Choroid plexus epithelial cell (primary cell): ENCODE measurements around the gene SRGAP3.

Experiments
- DNase-seq: peaks from one replicate; pipeline ENCODE4 v3.0.0-alpha.2; 2010; ENCODE audit warnings: low read depth
- H3K4me3 ChIP-seq: 2 replicates; pipeline ENCODE4 v1.5.1; 2011; ENCODE audit warnings: low read depth, mild to moderate bottlenecking, control low read depth, low read length, moderate library complexity
- TF ChIP-seq, protein P1 (sequence below): conservative IDR thresholded peaks from 2 replicates; pipeline ENCODE4 v1.5.1; 2011; ENCODE audit warnings: low read depth, mild to moderate bottlenecking, control low read depth, inconsistent platforms, low read length, moderate library complexity

The SRGAP3 gene

DNA sequence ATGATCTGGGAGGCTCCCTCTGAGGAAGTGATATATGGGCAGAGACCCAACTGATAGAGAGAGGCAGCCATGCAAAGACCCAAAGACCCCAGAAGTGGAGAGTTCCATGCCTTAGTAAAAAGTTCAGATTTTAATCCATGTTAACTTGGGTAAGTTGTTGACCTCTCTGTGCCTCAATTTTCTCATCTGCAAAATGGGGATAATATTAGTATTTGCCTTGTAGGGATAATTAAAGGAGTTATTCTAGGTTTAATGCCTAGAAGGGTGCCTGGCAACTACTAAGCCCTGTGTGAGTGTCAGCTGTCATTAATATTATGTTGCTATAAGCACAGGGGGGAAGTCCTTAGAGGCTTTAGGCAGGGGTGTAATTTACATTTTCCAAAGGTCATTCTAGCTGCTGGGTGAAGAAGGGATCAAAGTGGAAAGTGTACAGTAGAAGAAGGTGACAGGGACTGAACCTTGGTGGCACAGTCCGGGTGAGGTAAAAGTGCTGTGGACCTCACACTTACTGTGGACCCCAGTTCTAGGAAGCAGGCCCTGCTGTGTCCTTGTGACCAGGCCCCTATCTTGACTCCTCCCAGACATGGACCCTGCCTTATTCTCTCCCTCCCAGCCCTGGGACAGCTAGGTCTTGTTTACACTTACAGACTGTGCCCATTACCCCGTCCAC, 283.2 kb downstream of the SRGAP3 start:
- no peak for DNase-seq
- no peak overlapping the region for H3K4me3 ChIP-seq
- TF ChIP-seq, protein P1, sequence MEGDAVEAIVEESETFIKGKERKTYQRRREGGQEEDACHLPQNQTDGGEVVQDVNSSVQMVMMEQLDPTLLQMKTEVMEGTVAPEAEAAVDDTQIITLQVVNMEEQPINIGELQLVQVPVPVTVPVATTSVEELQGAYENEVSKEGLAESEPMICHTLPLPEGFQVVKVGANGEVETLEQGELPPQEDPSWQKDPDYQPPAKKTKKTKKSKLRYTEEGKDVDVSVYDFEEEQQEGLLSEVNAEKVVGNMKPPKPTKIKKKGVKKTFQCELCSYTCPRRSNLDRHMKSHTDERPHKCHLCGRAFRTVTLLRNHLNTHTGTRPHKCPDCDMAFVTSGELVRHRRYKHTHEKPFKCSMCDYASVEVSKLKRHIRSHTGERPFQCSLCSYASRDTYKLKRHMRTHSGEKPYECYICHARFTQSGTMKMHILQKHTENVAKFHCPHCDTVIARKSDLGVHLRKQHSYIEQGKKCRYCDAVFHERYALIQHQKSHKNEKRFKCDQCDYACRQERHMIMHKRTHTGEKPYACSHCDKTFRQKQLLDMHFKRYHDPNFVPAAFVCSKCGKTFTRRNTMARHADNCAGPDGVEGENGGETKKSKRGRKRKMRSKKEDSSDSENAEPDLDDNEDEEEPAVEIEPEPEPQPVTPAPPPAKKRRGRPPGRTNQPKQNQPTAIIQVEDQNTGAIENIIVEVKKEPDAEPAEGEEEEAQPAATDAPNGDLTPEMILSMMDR, result no peak

DNA sequence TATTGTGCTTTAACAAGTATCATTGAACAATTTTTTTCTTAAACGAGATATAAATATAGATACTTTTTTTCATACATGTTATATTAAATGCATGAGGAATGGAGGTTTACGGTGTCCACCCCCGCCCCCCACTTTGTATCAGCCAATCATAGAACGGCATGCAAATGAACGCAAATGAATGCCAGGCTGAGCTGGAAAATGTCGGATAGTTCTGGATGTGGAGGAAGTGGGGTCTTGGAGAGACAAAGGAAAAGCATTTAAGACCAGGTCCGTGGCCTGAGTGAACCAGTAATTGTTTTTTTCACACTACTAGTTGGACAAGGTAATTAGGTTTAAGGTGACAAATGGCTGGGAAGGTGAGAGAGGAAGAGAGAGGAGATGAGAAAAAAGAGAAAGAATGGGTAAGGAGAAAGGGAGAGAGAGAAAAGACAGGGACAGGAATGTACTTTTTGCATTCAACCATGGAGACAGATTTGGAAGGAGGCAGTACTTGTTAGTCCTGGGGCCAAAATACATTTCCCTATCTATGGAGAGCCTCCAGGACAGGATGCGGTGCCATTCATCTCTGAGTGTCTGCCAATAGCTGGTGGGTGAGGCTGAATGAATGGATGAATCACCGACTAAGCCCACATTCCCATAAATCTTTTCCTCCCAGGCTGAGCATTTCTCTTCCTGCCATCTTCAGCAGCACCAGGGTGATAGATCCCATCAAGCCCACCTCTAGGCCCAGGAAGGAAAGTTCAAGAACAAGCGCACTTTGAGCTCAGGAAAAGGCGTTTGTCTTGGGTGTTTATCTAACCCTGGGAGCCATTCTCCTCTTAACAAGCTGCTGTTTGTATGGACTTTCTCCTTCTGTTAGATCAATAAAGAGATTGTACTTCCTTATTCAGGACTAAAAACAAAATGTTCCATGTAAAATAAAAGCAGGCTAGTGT, 284.7 kb downstream of the SRGAP3 start:
- no peak for DNase-seq
- no peak overlapping the region for H3K4me3 ChIP-seq
- TF ChIP-seq, protein P1, result no peak

DNA sequence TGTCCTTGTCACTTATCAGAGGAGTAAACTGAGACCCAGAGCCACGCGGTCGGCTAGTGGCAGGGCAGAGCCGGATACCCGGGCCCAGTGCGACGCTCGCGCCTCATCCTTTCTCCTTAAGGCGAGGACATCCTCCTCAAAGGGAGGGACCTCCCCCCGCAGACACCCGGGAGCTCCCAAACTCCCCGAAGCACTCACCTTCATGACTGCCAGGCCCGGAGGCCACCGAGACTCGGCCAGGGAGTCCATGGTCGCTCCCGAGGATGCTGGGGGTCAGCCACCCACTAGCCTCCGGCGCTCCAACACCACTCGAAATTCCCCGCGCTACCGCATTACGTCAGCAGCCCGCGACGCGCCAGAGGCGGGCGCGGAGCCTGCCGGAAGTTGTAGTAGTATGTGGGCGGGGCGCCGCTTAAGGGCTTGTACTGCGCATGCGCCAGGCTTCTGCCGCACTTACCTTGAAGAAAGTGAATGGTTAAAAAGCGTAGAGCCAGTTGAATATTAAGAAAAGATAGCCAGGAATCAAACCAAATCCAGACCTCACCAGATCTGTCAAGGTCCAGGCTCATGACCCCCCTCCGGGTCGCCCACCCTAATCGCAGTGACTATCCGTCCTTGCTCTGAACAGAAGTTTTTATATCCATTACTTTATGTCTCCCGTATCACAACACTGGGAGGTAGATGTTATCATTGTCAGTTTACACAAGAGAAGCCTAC, 286.2 kb downstream of the SRGAP3 start, which contains the start of gene RAD18:
RAD18 (minus strand) TSS at position 336 of the 717 bp plus-strand sequence; CDS start at position 249, 87 bp downstream.
- TF ChIP-seq, protein P1, result no peak
- peak within 1 kb of the TSS; percentile 93 for H3K4me3 ChIP-seq
- DNase-seq, result peak; percentile 93

- TF ChIP-seq, protein P1, result no peak
- no peak for DNase-seq
- H3K4me3 ChIP-seq, result peak overlapping the region; percentile 93
Measured at GRCh38 chr3:8962226-8962861, 287.1 kb downstream of the SRGAP3 start.

DNA sequence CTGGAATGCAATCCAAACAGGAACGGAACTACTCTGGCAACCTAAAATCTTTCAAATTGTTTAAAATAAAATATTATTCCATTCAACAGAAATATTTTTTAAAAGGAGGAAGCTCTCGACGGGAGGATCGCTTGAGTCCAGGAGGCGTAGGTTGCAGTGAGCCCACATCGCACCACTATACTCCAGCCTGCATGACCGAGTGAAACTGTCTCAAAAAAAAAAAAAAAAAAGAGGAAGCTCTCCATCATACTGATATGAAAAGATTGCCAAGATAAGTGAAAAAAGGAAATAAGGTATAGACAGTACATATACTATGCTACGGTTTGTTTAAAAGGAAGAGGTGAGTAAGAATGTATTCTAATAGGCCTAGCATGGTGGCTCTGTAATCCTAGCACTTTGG, 289.8 kb downstream of the SRGAP3 start:
- TF ChIP-seq, protein P1, result no peak
- no peak for DNase-seq
- no peak overlapping the region for H3K4me3 ChIP-seq

GRCh38 chr3:8954938-8955763, 294.3 kb downstream of the SRGAP3 start:
- TF ChIP-seq, protein P1, result peak; percentile 31
- H3K4me3 ChIP-seq, result no peak overlapping the region
- DNase-seq, result peak; percentile 75
